T-helper 2 cell treated with Interferon-gamma antibody and Interleukin-4, amounts not matched to agents 5 μg/mL and 100 μg/mL, for 36 hours (primary cell): ENCODE measurements around the gene TADA2A.
A peak's percentile ranks its signal among the peaks of the same experiment; 100 is the strongest.

Experiments
- DNase-seq: peaks from one replicate; pipeline ENCODE4 v3.0.0; 2021; ENCODE audit warnings: low spot score
- H3K27ac Mint-ChIP-seq: one replicate; pipeline ENCODE4 v1.8.0; 2021; ENCODE audit warnings: mild to moderate bottlenecking, mixed read lengths
- H3K27me3 Mint-ChIP-seq: one replicate; pipeline ENCODE4 v1.8.0; 2021; ENCODE audit warnings: low read depth, mixed read lengths
- H3K36me3 Mint-ChIP-seq: one replicate; pipeline ENCODE4 v1.8.0; 2021; ENCODE audit warnings: low read depth, mixed read lengths
- H3K4me1 Mint-ChIP-seq: one replicate; pipeline ENCODE4 v1.8.0; 2021; ENCODE audit warnings: low read depth, mixed read lengths
- H3K4me3 Mint-ChIP-seq: one replicate; pipeline ENCODE4 v1.8.0; 2022; ENCODE audit warnings: mild to moderate bottlenecking, moderate library complexity, mixed read lengths
- H3K9me3 Mint-ChIP-seq: one replicate; pipeline ENCODE4 v1.8.0; 2021; ENCODE audit warnings: mixed read lengths

Gene TADA2A

GRCh38 chr17:37458805-37459204 is 52.1 kb downstream of the TADA2A start:
- DNase-seq: no peak
- Mint-ChIP-seq H3K4me3 (no peak overlapping the region), H3K4me1 (peaks cover 3% of the 10 kb centered on the region), H3K27me3 (no peaks in the 10 kb centered on the region), H3K27ac (no peak overlapping the region), H3K36me3 (peaks cover 22% of the 10 kb centered on the region), H3K9me3 (no peaks in the 10 kb centered on the region)

GRCh38 chr17:37461668-37462067 is 55.0 kb downstream of the TADA2A start:
- Mint-ChIP-seq H3K9me3 (no peaks in the 10 kb centered on the region), H3K4me3 (no peak overlapping the region), H3K27ac (no peak overlapping the region), H3K27me3 (no peaks in the 10 kb centered on the region), H3K36me3 (peaks cover 39% of the 10 kb centered on the region), H3K4me1 (peaks cover 7% of the 10 kb centered on the region)
- DNase-seq: peak; percentile 16

DNA sequence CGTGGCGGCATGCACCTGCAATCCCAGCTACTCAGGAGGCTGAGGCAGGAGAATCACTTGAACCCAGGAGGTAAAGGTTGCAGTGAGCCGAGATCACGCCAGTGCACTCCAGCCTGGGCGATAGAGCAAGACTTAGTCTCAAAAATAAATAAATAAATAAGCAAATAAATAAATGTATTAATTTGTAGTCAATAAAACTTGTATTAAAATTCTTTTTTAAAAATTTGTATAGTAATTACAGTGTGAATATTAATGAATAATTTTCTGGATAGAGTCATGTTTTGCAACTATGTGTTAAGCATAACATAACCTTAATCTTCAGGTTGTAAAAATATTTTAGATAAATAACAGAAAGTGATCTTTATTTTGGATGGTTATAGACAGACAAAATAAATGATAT is 55.8 kb downstream of the TADA2A start:
- Mint-ChIP-seq H3K36me3 (peaks cover 41% of the 10 kb centered on the region), H3K4me1 (peaks cover 7% of the 10 kb centered on the region), H3K27ac (no peak overlapping the region), H3K4me3 (no peak overlapping the region), H3K27me3 (no peaks in the 10 kb centered on the region), H3K9me3 (no peaks in the 10 kb centered on the region)
- DNase-seq: no peak

GRCh38 chr17:37463039-37463438 is 56.4 kb downstream of the TADA2A start:
- DNase-seq: no peak
- Mint-ChIP-seq H3K27me3 (no peaks in the 10 kb centered on the region), H3K4me1 (peaks cover 7% of the 10 kb centered on the region), H3K27ac (no peak overlapping the region), H3K9me3 (no peaks in the 10 kb centered on the region), H3K4me3 (no peak overlapping the region), H3K36me3 (peaks cover 39% of the 10 kb centered on the region)

DNA sequence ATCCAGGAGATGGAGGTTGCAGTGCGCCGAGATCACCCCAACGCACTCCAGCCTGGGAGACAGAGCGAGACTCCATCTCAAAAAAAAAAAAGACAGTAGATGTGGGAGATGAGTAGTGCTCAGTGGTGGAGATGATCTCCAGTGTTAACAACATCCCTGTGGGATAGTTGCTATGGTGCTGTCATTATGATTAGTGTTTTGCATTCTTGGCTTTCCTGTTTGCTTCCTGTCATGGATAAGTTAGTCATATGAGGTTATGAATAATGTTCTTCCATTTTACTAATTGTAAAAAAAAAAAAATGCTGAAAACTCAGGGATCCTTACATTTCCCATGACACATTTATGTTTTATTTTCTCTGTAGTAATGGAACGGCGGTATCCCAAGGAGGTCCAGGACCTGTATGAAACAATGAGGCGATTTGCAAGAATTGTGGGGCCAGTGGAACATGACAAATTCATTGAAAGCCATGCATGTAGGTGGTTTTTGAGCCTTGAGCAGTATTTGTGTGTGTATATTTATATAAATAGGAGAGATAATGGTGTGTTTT is 58.5 kb downstream of the TADA2A start:
- no peak overlapping the region for H3K4me3 Mint-ChIP-seq
- H3K36me3 Mint-ChIP-seq: peaks cover 39% of the 10 kb centered on the region
- H3K4me1 Mint-ChIP-seq: peaks cover 7% of the 10 kb centered on the region
- no peaks in the 10 kb centered on the region for H3K9me3 Mint-ChIP-seq
- DNase-seq: no peak
- H3K27me3 Mint-ChIP-seq: no peaks in the 10 kb centered on the region
- no peak overlapping the region for H3K27ac Mint-ChIP-seq

DNA sequence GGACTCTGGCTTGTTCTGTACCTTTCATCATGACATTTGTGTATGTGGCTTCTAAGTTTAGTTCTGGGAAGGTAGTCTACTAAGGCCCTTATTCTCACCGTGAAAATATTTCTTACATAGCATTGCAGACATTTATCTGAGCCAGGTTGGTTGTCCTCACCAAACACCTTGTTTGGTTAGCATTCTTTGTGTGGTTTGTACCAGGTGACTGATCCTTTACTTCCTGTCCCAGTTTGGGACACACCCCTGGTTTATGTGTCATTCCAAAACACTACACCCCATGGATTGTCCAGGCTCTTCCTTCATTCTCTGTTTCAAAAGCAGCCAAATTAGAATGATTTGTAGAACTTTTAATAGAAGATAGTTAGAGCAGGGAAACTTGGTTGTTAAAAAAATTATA is 59.8 kb downstream of the TADA2A start:
- peaks cover 4% of the 10 kb centered on the region for H3K4me1 Mint-ChIP-seq
- H3K27me3 Mint-ChIP-seq: no peaks in the 10 kb centered on the region
- peaks cover 42% of the 10 kb centered on the region for H3K36me3 Mint-ChIP-seq

GRCh38 chr17:37470181-37470580 is 63.5 kb downstream of the TADA2A start:
- H3K27ac Mint-ChIP-seq: no peak overlapping the region
- H3K9me3 Mint-ChIP-seq: no peaks in the 10 kb centered on the region
- no peak overlapping the region for H3K4me3 Mint-ChIP-seq
- peaks cover 47% of the 10 kb centered on the region for H3K36me3 Mint-ChIP-seq
- no peak for DNase-seq
- H3K27me3 Mint-ChIP-seq: no peaks in the 10 kb centered on the region
- H3K4me1 Mint-ChIP-seq: peaks cover 4% of the 10 kb centered on the region

More for the DNA sequence above, 59.8 kb downstream of the TADA2A start:
- no peaks in the 10 kb centered on the region for H3K9me3 Mint-ChIP-seq
- no peak overlapping the region for H3K4me3 Mint-ChIP-seq
- no peak overlapping the region for H3K27ac Mint-ChIP-seq
- DNase-seq: no peak

DNA sequence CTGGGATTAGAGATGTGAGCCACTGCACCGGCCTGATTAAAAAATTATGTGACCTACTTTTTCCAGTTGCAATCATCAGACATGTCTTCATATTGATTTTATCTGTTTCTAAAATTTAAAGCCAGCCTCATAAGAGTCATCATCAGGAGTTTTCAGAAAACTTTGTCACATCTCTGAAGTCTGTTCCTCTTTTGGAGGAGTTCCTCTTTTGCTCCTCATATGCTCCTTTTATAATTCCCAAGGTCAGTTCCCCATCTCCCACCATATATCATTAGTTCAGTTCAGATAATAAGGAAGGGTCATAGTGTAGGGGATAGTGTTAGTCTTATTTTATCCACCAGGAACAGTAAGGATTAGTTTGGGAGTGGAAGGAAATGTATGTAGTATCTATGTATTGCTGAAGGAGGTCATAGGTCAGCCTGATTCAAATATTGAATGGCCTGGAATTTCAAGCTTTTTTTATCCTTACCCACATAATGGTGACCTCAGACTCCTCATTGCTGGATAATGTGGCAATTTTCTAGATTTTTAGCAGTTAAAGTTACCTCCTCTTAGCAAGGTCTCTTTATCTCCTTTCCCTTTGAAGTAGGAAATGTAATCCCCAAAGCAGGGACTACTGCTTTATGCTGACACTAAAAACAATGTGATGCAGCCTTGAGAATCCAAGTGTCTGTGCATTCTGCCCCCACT is 69.2 kb downstream of the TADA2A start:
- DNase-seq: no peak
- H3K36me3 Mint-ChIP-seq: peaks cover 53% of the 10 kb centered on the region
- H3K4me3 Mint-ChIP-seq: no peak overlapping the region
- H3K4me1 Mint-ChIP-seq: no peaks in the 10 kb centered on the region
- H3K27ac Mint-ChIP-seq: no peak overlapping the region
- H3K27me3 Mint-ChIP-seq: no peaks in the 10 kb centered on the region
- no peaks in the 10 kb centered on the region for H3K9me3 Mint-ChIP-seq

GRCh38 chr17:37476431-37477120 is 69.9 kb downstream of the TADA2A start:
- peaks cover 51% of the 10 kb centered on the region for H3K36me3 Mint-ChIP-seq
- DNase-seq: no peak
- H3K27ac Mint-ChIP-seq: no peak overlapping the region

DNA sequence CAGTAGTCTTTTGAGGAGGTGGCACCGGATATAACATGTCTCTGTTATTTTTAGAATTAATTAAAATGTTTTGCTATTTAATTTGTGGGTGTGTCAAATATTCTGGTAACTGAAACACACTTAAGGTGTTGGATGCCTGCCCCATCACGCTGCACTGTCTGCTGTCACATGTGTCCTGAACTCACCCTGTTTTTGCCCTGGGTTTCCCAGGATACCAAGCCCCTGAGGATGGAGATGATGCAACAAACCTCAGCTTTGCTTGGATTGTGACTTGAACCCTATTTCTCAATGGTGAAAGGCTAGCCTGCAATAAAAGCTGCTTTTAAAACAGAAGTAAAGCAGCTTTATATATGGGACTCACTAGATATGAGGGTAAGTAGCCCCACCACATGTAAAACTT is 71.5 kb downstream of the TADA2A start:
- no peak for DNase-seq
- Mint-ChIP-seq H3K9me3 (no peaks in the 10 kb centered on the region), H3K36me3 (peaks cover 45% of the 10 kb centered on the region), H3K27me3 (no peaks in the 10 kb centered on the region), H3K4me1 (peaks cover 5% of the 10 kb centered on the region), H3K4me3 (no peak overlapping the region), H3K27ac (no peak overlapping the region)

More at GRCh38 chr17:37476431-37477120, 69.9 kb downstream of the TADA2A start:
- Mint-ChIP-seq H3K4me3 (no peak overlapping the region), H3K4me1 (no peaks in the 10 kb centered on the region), H3K9me3 (no peaks in the 10 kb centered on the region), H3K27me3 (no peaks in the 10 kb centered on the region)

DNA sequence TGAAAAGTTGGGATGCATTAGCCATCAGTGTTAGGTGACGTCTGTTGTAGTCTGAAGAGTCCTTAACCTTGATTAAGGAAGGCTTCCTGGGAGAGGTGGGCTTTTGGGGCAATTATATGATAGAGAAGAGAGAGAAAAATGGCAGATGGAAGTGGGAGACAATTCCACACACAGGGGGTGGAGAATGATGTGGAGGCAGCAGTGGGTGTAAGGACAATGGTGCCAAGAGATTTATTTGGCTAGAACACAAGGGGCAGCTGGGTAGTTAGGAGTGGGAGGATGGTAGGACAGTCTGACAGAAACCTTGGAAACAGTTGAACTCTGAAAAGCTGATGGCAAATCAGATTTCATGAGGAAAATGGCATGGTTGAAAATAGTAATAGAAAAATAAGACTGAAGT is 72.3 kb downstream of the TADA2A start:
- no peak for DNase-seq
- Mint-ChIP-seq H3K36me3 (peaks cover 37% of the 10 kb centered on the region), H3K9me3 (no peaks in the 10 kb centered on the region), H3K4me1 (peaks cover 12% of the 10 kb centered on the region), H3K4me3 (no peak overlapping the region), H3K27me3 (no peaks in the 10 kb centered on the region), H3K27ac (no peak overlapping the region)

GRCh38 chr17:37480427-37480826 is 73.7 kb downstream of the TADA2A start:
- Mint-ChIP-seq H3K4me1 (peaks cover 12% of the 10 kb centered on the region), H3K36me3 (peaks cover 34% of the 10 kb centered on the region), H3K9me3 (no peaks in the 10 kb centered on the region), H3K27ac (peak overlapping the region; percentile 55), H3K4me3 (no peak overlapping the region), H3K27me3 (no peaks in the 10 kb centered on the region)
- DNase-seq: no peak

- no peak overlapping the region for H3K27ac Mint-ChIP-seq
- H3K27me3 Mint-ChIP-seq: no peaks in the 10 kb centered on the region
- no peak overlapping the region for H3K4me3 Mint-ChIP-seq
- peaks cover 12% of the 10 kb centered on the region for H3K4me1 Mint-ChIP-seq
- H3K36me3 Mint-ChIP-seq: peaks cover 28% of the 10 kb centered on the region
- no peaks in the 10 kb centered on the region for H3K9me3 Mint-ChIP-seq
- no peak for DNase-seq
Observed at GRCh38 chr17:37481001-37481665, 74.4 kb downstream of the TADA2A start.
